Liver (tissue), 9 donors: ENCODE data around the gene MPPE1. TPM values are rescaled to one million over a fixed set of nuclear protein-coding genes. Genes with fewer than 3 reads are reported as not detected.

Source experiments
- DNase-seq: peaks from one replicate; pipeline ENCODE4 v3.0.0-alpha.2; 2017; ENCODE audit warnings: low spot score
- H3K27ac ChIP-seq, 2 donors: one replicate each; pipeline ENCODE4 v1.7.0; 2013; ENCODE audit warnings: inconsistent platforms in 2 of 2, low read length in 2 of 2, control low read depth in 1 of 2, low read depth in 1 of 2, mild to moderate bottlenecking in 1 of 2
- H3K27me3 ChIP-seq, 4 donors: one replicate each; pipeline versions ENCODE4 v1.6.1 to v1.7.0; 2013; ENCODE audit warnings: low read length in 3 of 4, inconsistent platforms in 1 of 4, mild to moderate bottlenecking in 1 of 4, moderate library complexity in 1 of 4; ENCODE audit not compliant: control insufficient read depth in 4 of 4, insufficient read depth in 4 of 4
- H3K36me3 ChIP-seq, 4 donors: one replicate each; pipeline versions ENCODE4 v1.6.1 to v1.7.0; 2013; ENCODE audit warnings: low read length in 3 of 4, mild to moderate bottlenecking in 3 of 4, low read depth in 1 of 4, moderate library complexity in 1 of 4; ENCODE audit not compliant: control insufficient read depth in 4 of 4, insufficient read depth in 3 of 4
- H3K4me1 ChIP-seq, 4 donors: one replicate each; pipeline versions ENCODE4 v1.6.1 to v1.7.0; 2013; ENCODE audit warnings: low read length in 3 of 4, mild to moderate bottlenecking in 3 of 4, moderate library complexity in 1 of 4; ENCODE audit not compliant: control insufficient read depth in 4 of 4, insufficient read depth in 4 of 4
- H3K4me3 ChIP-seq, 3 donors: one replicate each; pipeline versions ENCODE4 v1.6.1 to v1.7.0; 2013; ENCODE audit warnings: low read length in 3 of 3, control low read depth in 1 of 3, low read depth in 1 of 3, mild to moderate bottlenecking in 1 of 3
- H3K9ac ChIP-seq, 2 donors: one replicate each; pipeline ENCODE4 v1.7.0; 2013; ENCODE audit warnings: low read length in 2 of 2, mild to moderate bottlenecking in 2 of 2, moderate library complexity in 2 of 2, control low read depth in 1 of 2, low read depth in 1 of 2
- H3K9me3 ChIP-seq, 4 donors: one replicate each; pipeline versions ENCODE4 v1.6.1 to v1.7.0; 2013; ENCODE audit warnings: low read length in 3 of 4; ENCODE audit not compliant: control insufficient read depth in 4 of 4
- GABPA ChIP-seq, 2 donors: IDR thresholded peaks in 1 of 2; conservative IDR thresholded peaks in 1 of 2; 2 replicates each; pipeline ENCODE4 v1.6.1; 2016; ENCODE audit warnings: antibody characterized with exemption in 2 of 2, mild to moderate bottlenecking in 1 of 2, moderate library complexity in 1 of 2
- HNF4A ChIP-seq, 2 donors: conservative IDR thresholded peaks; 2 replicates each; pipeline ENCODE4 v1.6.1; 2016; ENCODE audit warnings: antibody characterized with exemption in 2 of 2, mild to moderate bottlenecking in 2 of 2
- HNF4G ChIP-seq: IDR thresholded peaks from 2 replicates; pipeline ENCODE4 v1.6.1; 2016; ENCODE audit warnings: antibody characterized with exemption
- JUND ChIP-seq, 2 donors: IDR thresholded peaks; 2 replicates each; pipeline ENCODE4 v1.6.1; 2016; ENCODE audit warnings: antibody characterized with exemption in 2 of 2
- TAF1 ChIP-seq: conservative IDR thresholded peaks from 2 replicates; pipeline ENCODE4 v1.6.1; 2016; ENCODE audit warnings: antibody characterized with exemption, mild to moderate bottlenecking
- WGBS: extraction: QIAGEN DNeasy Blood & Tissue Kit; methylation state at CpG from one replicate; pipeline ENCODE4 v1.1.7; 2013; 5-methylcytosine and 5-hydroxymethylcytosine counted together
- polyA plus RNA-seq, 2 donors: library from polyadenylated mRNA; stranded (reverse) in 1 of 2; unstranded in 1 of 2; fragments of 200-250 nt in 1 of 2; fragments of >200 nt in 1 of 2; fragmentation: Nextera tagmentation in 1 of 2; extraction: Ambion mirVana in 1 of 2; gene quantifications; one replicate each; pipeline versions ENCODE4 v1.2.1 to v1.2.3, GENCODE V29; 2013 to 2015
- total RNA-seq, 2 donors: library from RNA; depleted of rRNA; stranded (reverse); fragments of >200 nt; gene quantifications; one replicate each; pipeline ENCODE4 v1.2.3, GENCODE V29; 2014
- TF ChIP-seq, protein P1 (sequence below): IDR thresholded peaks from 2 replicates; pipeline ENCODE4 v1.6.1; 2016; ENCODE audit warnings: antibody characterized with exemption
- TF ChIP-seq, protein P2 (sequence below): IDR thresholded peaks from 2 replicates; pipeline ENCODE4 v1.6.1; 2016; ENCODE audit warnings: antibody characterized with exemption
- TF ChIP-seq, protein P3 (sequence below): IDR thresholded peaks from 2 replicates; pipeline ENCODE4 v1.6.1; 2016; ENCODE audit warnings: antibody characterized with exemption, mild to moderate bottlenecking
- TF ChIP-seq, protein P4 (sequence below): fragments of 150-350 bp; IDR thresholded peaks from 2 replicates; pipeline ENCODE4 v1.5.1; 2017; ENCODE audit warnings: improper control_type of control experiment, low read depth, low read length; ENCODE audit not compliant: missing input control
- donor health status: healthy.
- donor health status: healthy.
- donor health status: healthy.
- donor health status: healthy.
- donor health status: healthy.

Gene MPPE1
- total and polyA plus RNA-seq, 4 donors, result 9.8 to 31.6 (median 26.1) TPM

DNA sequence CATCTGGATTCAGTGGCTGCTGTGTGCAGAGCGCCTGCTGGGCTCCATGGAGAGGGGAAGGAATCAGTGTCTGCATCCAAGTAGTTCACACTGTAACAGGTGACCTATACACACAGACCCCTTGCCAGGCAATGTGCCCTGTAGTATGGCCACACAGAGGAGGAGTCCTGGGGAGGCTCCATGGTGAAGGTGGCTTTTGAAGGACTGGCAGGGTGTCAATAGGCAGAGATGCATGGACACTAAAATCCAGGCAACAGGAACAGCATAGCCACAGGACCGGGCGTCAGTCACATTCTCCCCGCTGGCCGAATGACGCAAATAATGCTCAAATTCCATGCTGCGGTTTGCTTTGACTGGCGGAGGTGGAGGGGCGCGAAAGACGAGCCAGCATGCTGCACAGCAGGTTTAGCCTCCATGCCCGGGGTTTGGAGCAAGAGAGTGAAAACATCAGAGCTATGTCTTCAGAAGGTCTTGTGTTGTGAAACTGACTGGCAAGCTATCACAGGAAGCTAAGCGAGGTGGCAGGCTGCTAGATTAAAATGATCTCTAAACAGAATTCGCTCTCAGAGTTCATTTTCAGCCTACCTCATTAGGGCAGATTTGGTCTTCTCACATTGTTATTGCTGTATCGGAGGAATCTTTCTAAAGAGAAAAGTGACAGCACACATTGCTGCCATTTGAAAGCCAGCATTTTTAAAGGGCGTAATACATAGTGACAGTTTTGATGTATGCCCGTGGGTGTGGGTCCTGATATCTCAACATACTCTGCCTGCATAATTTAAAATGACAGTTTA is 58.1 kb downstream of the MPPE1 start (continued):
- TF ChIP-seq, protein P1, sequence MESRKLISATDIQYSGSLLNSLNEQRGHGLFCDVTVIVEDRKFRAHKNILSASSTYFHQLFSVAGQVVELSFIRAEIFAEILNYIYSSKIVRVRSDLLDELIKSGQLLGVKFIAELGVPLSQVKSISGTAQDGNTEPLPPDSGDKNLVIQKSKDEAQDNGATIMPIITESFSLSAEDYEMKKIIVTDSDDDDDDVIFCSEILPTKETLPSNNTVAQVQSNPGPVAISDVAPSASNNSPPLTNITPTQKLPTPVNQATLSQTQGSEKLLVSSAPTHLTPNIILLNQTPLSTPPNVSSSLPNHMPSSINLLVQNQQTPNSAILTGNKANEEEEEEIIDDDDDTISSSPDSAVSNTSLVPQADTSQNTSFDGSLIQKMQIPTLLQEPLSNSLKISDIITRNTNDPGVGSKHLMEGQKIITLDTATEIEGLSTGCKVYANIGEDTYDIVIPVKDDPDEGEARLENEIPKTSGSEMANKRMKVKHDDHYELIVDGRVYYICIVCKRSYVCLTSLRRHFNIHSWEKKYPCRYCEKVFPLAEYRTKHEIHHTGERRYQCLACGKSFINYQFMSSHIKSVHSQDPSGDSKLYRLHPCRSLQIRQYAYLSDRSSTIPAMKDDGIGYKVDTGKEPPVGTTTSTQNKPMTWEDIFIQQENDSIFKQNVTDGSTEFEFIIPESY, result no peak
- TF ChIP-seq, protein P2, sequence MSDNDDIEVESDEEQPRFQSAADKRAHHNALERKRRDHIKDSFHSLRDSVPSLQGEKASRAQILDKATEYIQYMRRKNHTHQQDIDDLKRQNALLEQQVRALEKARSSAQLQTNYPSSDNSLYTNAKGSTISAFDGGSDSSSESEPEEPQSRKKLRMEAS, result peak; percentile 9

DNA sequence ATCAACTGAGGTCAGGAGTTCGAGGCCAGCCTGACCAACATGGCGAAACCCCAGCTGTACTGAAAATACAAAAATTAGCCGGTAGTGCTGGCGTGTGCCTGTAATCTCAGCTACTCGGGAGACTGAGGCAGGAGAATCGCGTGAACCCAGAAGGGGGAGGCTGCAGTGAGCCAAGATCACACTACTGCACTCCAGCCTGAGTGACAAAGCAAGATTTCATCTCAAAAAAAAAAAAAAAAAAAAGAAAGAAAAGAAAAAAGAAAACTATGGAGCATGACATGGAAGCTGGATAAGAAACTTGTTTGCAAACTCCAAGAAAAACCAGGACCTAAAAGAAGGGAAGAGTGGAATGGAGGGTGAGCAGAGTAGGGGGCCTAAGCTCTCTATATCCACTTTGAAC is 58.8 kb downstream of the MPPE1 start:
- Histone ChIP-seq H3K9ac (no peak overlapping the region), H3K4me1 (peaks cover 0 to 32% (median 22%) of the 10 kb centered on the region in 4 donors), H3K27ac (peak overlapping the region; percentile 91 to 95), H3K27me3 (no peaks in the 10 kb centered on the region), H3K9me3 (no peaks in the 10 kb centered on the region), H3K36me3 (no peaks in the 10 kb centered on the region), H3K4me3 (no peak overlapping the region)
- 96% methylated on average over 7 of the region's 7 CpGs for WGBS
- no peak for DNase-seq
- TF ChIP-seq TAF1 (no peak), JUND (IDR thresholded peaks at IDR 0.05) (no peak), HNF4A (conservative IDR thresholded peaks at IDR 0.05) (no peak), GABPA (IDR thresholded peaks at IDR 0.05 in 1 of 2, conservative IDR thresholded peaks at IDR 0.05 in 1 of 2) (no peak), HNF4G (no peak)
- TF ChIP-seq, protein P3, sequence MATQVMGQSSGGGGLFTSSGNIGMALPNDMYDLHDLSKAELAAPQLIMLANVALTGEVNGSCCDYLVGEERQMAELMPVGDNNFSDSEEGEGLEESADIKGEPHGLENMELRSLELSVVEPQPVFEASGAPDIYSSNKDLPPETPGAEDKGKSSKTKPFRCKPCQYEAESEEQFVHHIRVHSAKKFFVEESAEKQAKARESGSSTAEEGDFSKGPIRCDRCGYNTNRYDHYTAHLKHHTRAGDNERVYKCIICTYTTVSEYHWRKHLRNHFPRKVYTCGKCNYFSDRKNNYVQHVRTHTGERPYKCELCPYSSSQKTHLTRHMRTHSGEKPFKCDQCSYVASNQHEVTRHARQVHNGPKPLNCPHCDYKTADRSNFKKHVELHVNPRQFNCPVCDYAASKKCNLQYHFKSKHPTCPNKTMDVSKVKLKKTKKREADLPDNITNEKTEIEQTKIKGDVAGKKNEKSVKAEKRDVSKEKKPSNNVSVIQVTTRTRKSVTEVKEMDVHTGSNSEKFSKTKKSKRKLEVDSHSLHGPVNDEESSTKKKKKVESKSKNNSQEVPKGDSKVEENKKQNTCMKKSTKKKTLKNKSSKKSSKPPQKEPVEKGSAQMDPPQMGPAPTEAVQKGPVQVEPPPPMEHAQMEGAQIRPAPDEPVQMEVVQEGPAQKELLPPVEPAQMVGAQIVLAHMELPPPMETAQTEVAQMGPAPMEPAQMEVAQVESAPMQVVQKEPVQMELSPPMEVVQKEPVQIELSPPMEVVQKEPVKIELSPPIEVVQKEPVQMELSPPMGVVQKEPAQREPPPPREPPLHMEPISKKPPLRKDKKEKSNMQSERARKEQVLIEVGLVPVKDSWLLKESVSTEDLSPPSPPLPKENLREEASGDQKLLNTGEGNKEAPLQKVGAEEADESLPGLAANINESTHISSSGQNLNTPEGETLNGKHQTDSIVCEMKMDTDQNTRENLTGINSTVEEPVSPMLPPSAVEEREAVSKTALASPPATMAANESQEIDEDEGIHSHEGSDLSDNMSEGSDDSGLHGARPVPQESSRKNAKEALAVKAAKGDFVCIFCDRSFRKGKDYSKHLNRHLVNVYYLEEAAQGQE, result no peak
- TF ChIP-seq, protein P4, sequence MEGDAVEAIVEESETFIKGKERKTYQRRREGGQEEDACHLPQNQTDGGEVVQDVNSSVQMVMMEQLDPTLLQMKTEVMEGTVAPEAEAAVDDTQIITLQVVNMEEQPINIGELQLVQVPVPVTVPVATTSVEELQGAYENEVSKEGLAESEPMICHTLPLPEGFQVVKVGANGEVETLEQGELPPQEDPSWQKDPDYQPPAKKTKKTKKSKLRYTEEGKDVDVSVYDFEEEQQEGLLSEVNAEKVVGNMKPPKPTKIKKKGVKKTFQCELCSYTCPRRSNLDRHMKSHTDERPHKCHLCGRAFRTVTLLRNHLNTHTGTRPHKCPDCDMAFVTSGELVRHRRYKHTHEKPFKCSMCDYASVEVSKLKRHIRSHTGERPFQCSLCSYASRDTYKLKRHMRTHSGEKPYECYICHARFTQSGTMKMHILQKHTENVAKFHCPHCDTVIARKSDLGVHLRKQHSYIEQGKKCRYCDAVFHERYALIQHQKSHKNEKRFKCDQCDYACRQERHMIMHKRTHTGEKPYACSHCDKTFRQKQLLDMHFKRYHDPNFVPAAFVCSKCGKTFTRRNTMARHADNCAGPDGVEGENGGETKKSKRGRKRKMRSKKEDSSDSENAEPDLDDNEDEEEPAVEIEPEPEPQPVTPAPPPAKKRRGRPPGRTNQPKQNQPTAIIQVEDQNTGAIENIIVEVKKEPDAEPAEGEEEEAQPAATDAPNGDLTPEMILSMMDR, result no peak
- TF ChIP-seq, protein P1, result no peak
